HFFc6 (cell line): ENCODE results near the gene PRKAR1B. TPM values are rescaled to one million over a fixed set of nuclear protein-coding genes. Genes with fewer than 3 reads are reported as not detected.
A peak's percentile ranks its signal among the peaks of the same experiment; 100 is the strongest.

Experiments
- DNase-seq: peaks from one replicate; pipeline ENCODE4 v3.0.0-alpha.2; 2018
- H3K27ac Mint-ChIP-seq: 2 replicates; pipeline ENCODE4 v1.8.0; 2020; ENCODE audit warnings: mild to moderate bottlenecking, mixed read lengths
- H3K27me3 Mint-ChIP-seq: 2 replicates; pipeline ENCODE4 v1.8.0; 2021; ENCODE audit warnings: mild to moderate bottlenecking, moderate library complexity, mixed read lengths; ENCODE audit not compliant: insufficient read depth
- H3K36me3 Mint-ChIP-seq: 2 replicates; pipeline ENCODE4 v1.8.0; 2021; ENCODE audit warnings: low read depth, mixed read lengths
- H3K4me1 Mint-ChIP-seq: 2 replicates; pipeline ENCODE4 v1.8.0; 2020; ENCODE audit warnings: low read depth, mixed read lengths
- H3K4me3 Mint-ChIP-seq: 2 replicates; pipeline ENCODE4 v1.8.0; 2020; ENCODE audit warnings: mild to moderate bottlenecking, moderate library complexity, mixed read lengths
- H3K9me3 Mint-ChIP-seq: 2 replicates; pipeline ENCODE4 v1.8.0; 2020; ENCODE audit warnings: mild to moderate bottlenecking, mixed read lengths
- CTCF ChIP-seq: fragments of 200-600 bp; sonication (generic); IDR thresholded peaks from 2 replicates; pipeline ENCODE4 v1.5.0; 2021; ENCODE audit warnings: antibody characterized with exemption, mild to moderate bottlenecking
- total RNA-seq, 6 experiments: library from RNA; stranded (reverse); fragmentation: NEBNext Ultra II Directional; extraction: Animal tissue kit (Norgen Biotek cat#: 25700); gene quantifications; 2 replicates in 1 of 6; 3 replicates in 5 of 6; pipeline ENCODE4 v1.2.3, GENCODE V29; 2021

PRKAR1B gene
- total RNA-seq, 6 experiments from 2014 or later: 15.5 to 22.7 (median 17.1) TPM

DNA sequence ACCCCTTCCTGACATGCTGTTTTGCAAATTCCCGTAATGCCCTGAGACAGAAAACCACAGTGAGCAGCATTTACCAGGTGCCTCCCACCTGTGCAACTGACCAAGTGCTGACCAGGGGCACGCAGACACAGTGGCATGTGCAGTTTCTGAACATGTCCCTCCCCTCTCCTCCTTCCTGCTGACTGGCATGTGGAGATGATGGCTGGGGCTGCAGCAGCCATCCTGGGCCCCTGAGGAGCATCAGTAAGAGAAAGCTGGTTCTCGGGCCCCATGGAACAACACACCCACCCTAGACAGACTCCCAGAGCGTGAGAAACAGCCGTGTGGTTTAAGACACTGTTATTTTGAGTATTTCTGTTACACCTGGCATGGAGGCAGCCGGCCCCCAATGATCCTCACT, 141.2 kb downstream of the PRKAR1B start:
- Mint-ChIP-seq H3K9me3 (peaks cover 26% of the 10 kb centered on the region), H3K36me3 (peaks cover 38% of the 10 kb centered on the region)

DNA sequence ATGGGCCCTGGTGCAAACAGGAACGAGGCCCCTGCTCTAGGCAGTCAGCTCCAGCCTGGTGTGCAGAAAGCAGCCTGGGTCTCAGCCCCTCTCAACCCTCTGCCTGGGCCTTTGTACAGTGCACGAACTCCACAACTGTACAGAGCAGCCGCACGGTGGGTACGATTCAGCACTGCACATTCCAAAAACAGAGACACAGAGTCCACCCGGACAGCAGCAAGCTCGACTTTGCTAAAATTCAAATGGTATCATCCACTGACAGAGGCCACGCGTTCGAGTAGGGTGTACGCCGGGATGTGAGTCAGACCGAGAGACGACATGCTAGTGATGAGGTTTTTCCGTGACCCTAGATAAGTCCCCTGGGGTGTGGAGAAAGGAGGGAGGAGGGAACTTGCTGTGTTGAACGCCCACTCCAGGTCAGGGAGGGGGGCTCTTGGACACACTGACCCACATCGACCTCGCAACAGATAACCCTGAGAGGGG, 141.8 kb downstream of the PRKAR1B start:
- Mint-ChIP-seq H3K4me3 (no peak overlapping the region), H3K9me3 (peaks cover 26% of the 10 kb centered on the region), H3K27ac (no peak overlapping the region), H3K27me3 (no peaks in the 10 kb centered on the region; the same call in 1 of the 2 replicates), H3K4me1 (peaks cover 15% of the 10 kb centered on the region), H3K36me3 (peaks cover 38% of the 10 kb centered on the region)
- TF ChIP-seq CTCF: no peak
- DNase-seq: no peak

More for the DNA sequence above, 141.2 kb downstream of the PRKAR1B start:
- TF ChIP-seq CTCF: no peak
- Mint-ChIP-seq H3K4me1 (peaks cover 15% of the 10 kb centered on the region), H3K27me3 (no peaks in the 10 kb centered on the region; the same call in 1 of the 2 replicates), H3K27ac (no peak overlapping the region), H3K4me3 (no peak overlapping the region)
- DNase-seq: no peak

DNA sequence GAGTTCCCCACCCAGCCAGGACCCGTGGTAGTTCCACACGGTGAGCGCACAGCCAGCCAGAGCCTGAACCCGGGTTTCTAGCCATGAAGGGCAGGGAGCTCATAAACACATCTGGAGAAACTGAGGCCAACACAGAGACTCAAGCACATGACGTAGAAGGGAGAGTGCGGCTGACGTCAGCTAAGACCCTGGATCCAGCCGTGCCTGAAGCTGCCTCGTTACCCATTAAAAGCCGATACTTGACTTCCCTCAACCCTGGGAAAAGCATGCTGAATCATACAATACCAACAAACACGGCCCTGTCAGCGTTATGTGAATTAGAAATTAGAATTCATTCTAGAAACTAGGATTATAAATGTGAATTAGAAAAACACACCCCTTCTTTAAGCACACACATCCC, 142.3 kb downstream of the PRKAR1B start:
- no peaks in the 10 kb centered on the region; the same call in 1 of the 2 replicates for H3K27me3 Mint-ChIP-seq
- no peak for DNase-seq
- H3K27ac Mint-ChIP-seq: no peak overlapping the region
- no peak overlapping the region for H3K4me3 Mint-ChIP-seq
- peaks cover 15% of the 10 kb centered on the region for H3K4me1 Mint-ChIP-seq
- peaks cover 26% of the 10 kb centered on the region for H3K9me3 Mint-ChIP-seq
- H3K36me3 Mint-ChIP-seq: peaks cover 38% of the 10 kb centered on the region
- no peak for TF ChIP-seq CTCF

- TF ChIP-seq CTCF: no peak
- Mint-ChIP-seq H3K4me1 (peaks cover 15% of the 10 kb centered on the region), H3K27me3 (no peaks in the 10 kb centered on the region; the same call in 1 of the 2 replicates), H3K27ac (no peak overlapping the region), H3K9me3 (peaks cover 26% of the 10 kb centered on the region), H3K4me3 (no peak overlapping the region), H3K36me3 (peaks cover 35% of the 10 kb centered on the region)
- peak; percentile 14 for DNase-seq
Measured at GRCh38 chr7:584122-584465, 143.0 kb downstream of the PRKAR1B start.

- no peak overlapping the region for H3K4me3 Mint-ChIP-seq
- H3K27me3 Mint-ChIP-seq: no peaks in the 10 kb centered on the region; the same call in 1 of the 2 replicates
- H3K36me3 Mint-ChIP-seq: peaks cover 30% of the 10 kb centered on the region
- peaks cover 21% of the 10 kb centered on the region for H3K9me3 Mint-ChIP-seq
- H3K4me1 Mint-ChIP-seq: peaks cover 15% of the 10 kb centered on the region
- no peak for TF ChIP-seq CTCF
- no peak overlapping the region for H3K27ac Mint-ChIP-seq
- no peak for DNase-seq
Measured at GRCh38 chr7:583410-584121, 143.5 kb downstream of the PRKAR1B start.
